CD14-positive monocyte (primary cell): Measurements from ENCODE around the gene ASTN2. TPM values are rescaled to one million over a fixed set of nuclear protein-coding genes. Genes with fewer than 3 reads are reported as not detected.

Experiments
- DNase-seq, 3 donors: peaks; one replicate each; pipeline ENCODE4 v3.0.0-alpha.2; 2011 to 2022
- H2AFZ ChIP-seq: 2 replicates; pipeline ENCODE4 v1.6.0; 2012; ENCODE audit warnings: mild to moderate bottlenecking, low read depth, low read length, inconsistent platforms; ENCODE audit not compliant: insufficient read depth, poor library complexity, severe bottlenecking
- H3K27ac ChIP-seq, 2 donors: 1 replicate in 1 of 2; 2 replicates in 1 of 2; pipeline ENCODE4 v1.5.1; 2012 to 2013; ENCODE audit warnings: low read length in 2 of 2, control low read depth in 1 of 2, inconsistent platforms in 1 of 2, low read depth in 1 of 2, mild to moderate bottlenecking in 1 of 2
- H3K27me3 ChIP-seq, 2 donors: one replicate each; pipeline versions ENCODE4 v1.6.0 to v1.6.1; 2011 to 2013; ENCODE audit warnings: low read length in 2 of 2; ENCODE audit not compliant: control insufficient read depth in 2 of 2, insufficient read depth in 2 of 2
- H3K36me3 ChIP-seq, 2 donors: replicated peaks in 1 of 2; 1 replicate in 1 of 2; 2 replicates in 1 of 2; pipeline versions ENCODE4 v1.5.1 to v1.6.1; 2012 to 2013; ENCODE audit warnings: low read length in 2 of 2, control low read depth in 1 of 2, inconsistent platforms in 1 of 2, mild to moderate bottlenecking in 1 of 2; ENCODE audit not compliant: insufficient read depth in 2 of 2, control insufficient read depth in 1 of 2
- H3K4me1 ChIP-seq, 2 donors: 1 replicate in 1 of 2; 2 replicates in 1 of 2; pipeline versions ENCODE4 v1.5.1 to v1.6.1; 2012 to 2013; ENCODE audit warnings: low read length in 2 of 2, control low read depth in 1 of 2, inconsistent platforms in 1 of 2, mild to moderate bottlenecking in 1 of 2, moderate library complexity in 1 of 2; ENCODE audit not compliant: insufficient read depth in 2 of 2, control insufficient read depth in 1 of 2
- H3K4me2 ChIP-seq: replicated peaks from 2 replicates; pipeline ENCODE3; 2012; ENCODE audit warnings: low read length, moderate library complexity, mild to moderate bottlenecking; ENCODE audit not compliant: poor library complexity, severe bottlenecking; ENCODE audit errors: extremely low read depth
- H3K4me3 ChIP-seq, 3 experiments: fragments of 200-600 bp in 1 of 3; sonication (generic) in 1 of 3; replicated peaks in 1 of 3; 1 replicate in 2 of 3; 2 replicates in 1 of 3; pipeline ENCODE4 v1.5.1; 2011 to 2013; ENCODE audit warnings: low read length in 3 of 3, mild to moderate bottlenecking in 3 of 3, control low read depth in 2 of 3, low read depth in 2 of 3, inconsistent platforms in 1 of 3, moderate library complexity in 1 of 3
- H3K79me2 ChIP-seq: 2 replicates; pipeline ENCODE4 v1.6.0; 2012; ENCODE audit warnings: mild to moderate bottlenecking, control low read depth, inconsistent platforms, low read length, moderate library complexity; ENCODE audit not compliant: insufficient read depth
- H3K9ac ChIP-seq: 2 replicates; pipeline ENCODE4 v1.6.0; 2017; ENCODE audit warnings: low read length, mild to moderate bottlenecking; ENCODE audit not compliant: insufficient read depth, poor library complexity, severe bottlenecking
- H3K9me3 ChIP-seq, 2 donors: replicated peaks in 1 of 2; 1 replicate in 1 of 2; 2 replicates in 1 of 2; pipeline versions ENCODE4 v1.5.1 to v1.6.1; 2012 to 2013; ENCODE audit warnings: low read length in 2 of 2, control low read depth in 1 of 2; ENCODE audit not compliant: control insufficient read depth in 1 of 2, insufficient read depth in 1 of 2
- H4K20me1 ChIP-seq: 2 replicates; pipeline ENCODE4 v1.6.0; 2012; ENCODE audit warnings: mild to moderate bottlenecking, low read length, control low read depth, moderate library complexity; ENCODE audit not compliant: insufficient read depth
- H3K27ac Mint-ChIP-seq, 7 donors: one replicate each; pipeline ENCODE4 v1.8.0; 2020; ENCODE audit warnings: mild to moderate bottlenecking in 7 of 7, mixed read lengths in 7 of 7, moderate library complexity in 6 of 7, inconsistent platforms in 2 of 7
- H3K27me3 Mint-ChIP-seq, 3 donors: one replicate each; pipeline ENCODE4 v1.8.0; 2021 to 2022; ENCODE audit warnings: low read depth in 3 of 3, mild to moderate bottlenecking in 3 of 3, mixed read lengths in 3 of 3, moderate library complexity in 3 of 3, inconsistent platforms in 1 of 3
- H3K36me3 Mint-ChIP-seq, 2 donors: one replicate each; pipeline ENCODE4 v1.8.0; 2020; ENCODE audit warnings: mixed read lengths in 2 of 2, inconsistent platforms in 1 of 2, mild to moderate bottlenecking in 1 of 2
- H3K4me1 Mint-ChIP-seq: one replicate; pipeline ENCODE4 v1.8.0; 2020; ENCODE audit warnings: mild to moderate bottlenecking, mixed read lengths
- H3K4me3 Mint-ChIP-seq, 2 donors: one replicate each; pipeline ENCODE4 v1.8.0; 2020; ENCODE audit warnings: mild to moderate bottlenecking in 2 of 2, mixed read lengths in 2 of 2, moderate library complexity in 1 of 2
- H3K9me3 Mint-ChIP-seq, 7 donors: one replicate each; pipeline ENCODE4 v1.8.0; 2020 to 2022; ENCODE audit warnings: mixed read lengths in 7 of 7, mild to moderate bottlenecking in 6 of 7, moderate library complexity in 6 of 7, inconsistent platforms in 2 of 7
- WGBS: methylation state at CpG from one replicate; pipeline ENCODE4 v1.1.5; 2013; ENCODE audit warnings: missing lambda C conversion rate; ENCODE audit not compliant: insufficient coverage; 5-methylcytosine and 5-hydroxymethylcytosine counted together
- intact Hi-C, 2 donors: fragments of 100-400 bp; cut with micrococcal nuclease; formaldehyde crosslinking; loops; one replicate each; pipeline versions ENCODE4 v1.15.0 to v1.15.1; 2023
- polyA plus RNA-seq, 3 donors: library from polyadenylated mRNA; depleted of rRNA in 1 of 3; unstranded in 2 of 3; stranded (reverse) in 1 of 3; fragments of 300-500 nt in 2 of 3; fragments of >200 nt in 1 of 3; fragmentation: Illumina TruSeq in 2 of 3; gene quantifications; 1 replicate in 2 of 3; 2 replicates in 1 of 3; pipeline ENCODE4 v1.2.3, GENCODE V29; 2012 to 2021
- TF ChIP-seq, protein P1 (sequence below): fragments of 200-600 bp; IDR thresholded peaks from one replicate; pipeline ENCODE4 v1.8.0; 2022; ENCODE audit warnings: antibody characterized with exemption, mild to moderate bottlenecking

Gene ASTN2
- polyA plus RNA-seq, 3 donors: not detected

DNA sequence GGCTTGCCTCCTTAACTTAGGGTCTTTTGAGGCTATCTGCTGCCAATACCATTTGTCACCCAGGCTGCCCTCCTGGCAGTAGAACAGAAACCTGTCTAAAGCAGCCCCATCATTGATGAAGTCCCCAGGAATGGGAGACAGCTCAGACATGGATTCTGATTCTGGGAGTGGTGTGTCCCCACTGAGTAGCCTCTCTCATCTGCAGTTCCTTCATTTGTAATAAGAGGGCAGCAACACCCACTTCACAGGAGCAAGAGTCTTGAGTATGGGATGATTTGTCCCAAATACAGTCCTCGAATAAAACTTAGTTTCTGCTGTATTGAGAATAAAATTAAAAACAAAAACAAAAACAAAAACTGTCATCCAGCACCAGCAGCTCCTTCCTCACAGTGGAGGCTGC lies 167.6 kb downstream of the ASTN2 start:
- peaks cover 0 to 5% (median 2%) of the 10 kb centered on the region in 7 donors for H3K9me3 Mint-ChIP-seq
- TF ChIP-seq, protein P1, sequence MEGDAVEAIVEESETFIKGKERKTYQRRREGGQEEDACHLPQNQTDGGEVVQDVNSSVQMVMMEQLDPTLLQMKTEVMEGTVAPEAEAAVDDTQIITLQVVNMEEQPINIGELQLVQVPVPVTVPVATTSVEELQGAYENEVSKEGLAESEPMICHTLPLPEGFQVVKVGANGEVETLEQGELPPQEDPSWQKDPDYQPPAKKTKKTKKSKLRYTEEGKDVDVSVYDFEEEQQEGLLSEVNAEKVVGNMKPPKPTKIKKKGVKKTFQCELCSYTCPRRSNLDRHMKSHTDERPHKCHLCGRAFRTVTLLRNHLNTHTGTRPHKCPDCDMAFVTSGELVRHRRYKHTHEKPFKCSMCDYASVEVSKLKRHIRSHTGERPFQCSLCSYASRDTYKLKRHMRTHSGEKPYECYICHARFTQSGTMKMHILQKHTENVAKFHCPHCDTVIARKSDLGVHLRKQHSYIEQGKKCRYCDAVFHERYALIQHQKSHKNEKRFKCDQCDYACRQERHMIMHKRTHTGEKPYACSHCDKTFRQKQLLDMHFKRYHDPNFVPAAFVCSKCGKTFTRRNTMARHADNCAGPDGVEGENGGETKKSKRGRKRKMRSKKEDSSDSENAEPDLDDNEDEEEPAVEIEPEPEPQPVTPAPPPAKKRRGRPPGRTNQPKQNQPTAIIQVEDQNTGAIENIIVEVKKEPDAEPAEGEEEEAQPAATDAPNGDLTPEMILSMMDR: no peak
- no CpG with 5 or more reads among the region's 1 CpG for WGBS

GRCh38 chr9:117245175-117245829 lies 169.6 kb downstream of the ASTN2 start:
- intact Hi-C loops: no loop called here
- Histone ChIP-seq H3K9ac (no peak overlapping the region), H3K27me3 (no peaks in the 10 kb centered on the region), H3K27ac (no peak overlapping the region), H2AFZ (no peak overlapping the region), H4K20me1 (no peaks in the 10 kb centered on the region), H3K4me3 (no peak overlapping the region), H3K79me2 (no peaks in the 10 kb centered on the region), H3K4me1 (no peaks in the 10 kb centered on the region), H3K9me3 (no peaks in the 10 kb centered on the region), H3K4me2 (no peak overlapping the region), H3K36me3 (no peaks in the 10 kb centered on the region)
- Mint-ChIP-seq H3K9me3 (peaks cover 0 to 2% (median 0%) of the 10 kb centered on the region in 7 donors), H3K36me3 (no peaks in the 10 kb centered on the region), H3K4me1 (no peaks in the 10 kb centered on the region), H3K4me3 (no peak overlapping the region), H3K27me3 (no peaks in the 10 kb centered on the region), H3K27ac (no peak overlapping the region)
- no peak for DNase-seq
- 83% methylated on average over 8 of the region's 8 CpGs for WGBS
- TF ChIP-seq, protein P1: no peak

More for the DNA sequence above, 167.6 kb downstream of the ASTN2 start:
- Histone ChIP-seq H4K20me1 (no peaks in the 10 kb centered on the region), H3K4me2 (no peak overlapping the region), H3K79me2 (no peaks in the 10 kb centered on the region), H3K9me3 (no peaks in the 10 kb centered on the region), H3K4me3 (no peak overlapping the region), H3K9ac (no peak overlapping the region), H2AFZ (no peak overlapping the region), H3K36me3 (no peaks in the 10 kb centered on the region), H3K27me3 (no peaks in the 10 kb centered on the region), H3K4me1 (no peaks in the 10 kb centered on the region), H3K27ac (no peak overlapping the region)
- DNase-seq: no peak
- Mint-ChIP-seq H3K27me3 (no peaks in the 10 kb centered on the region), H3K27ac (no peak overlapping the region), H3K4me1 (no peaks in the 10 kb centered on the region), H3K4me3 (no peak overlapping the region), H3K36me3 (no peaks in the 10 kb centered on the region)
- intact Hi-C loops: no loop called here
